ENCODE results near the gene DNAH10. TPM values are rescaled to one million over a fixed set of nuclear protein-coding genes. Genes with fewer than 3 reads are reported as not detected.

The DNAH10 gene
- total RNA-seq, 1 experiment from 2014 or later = 0.39 TPM

DNA sequence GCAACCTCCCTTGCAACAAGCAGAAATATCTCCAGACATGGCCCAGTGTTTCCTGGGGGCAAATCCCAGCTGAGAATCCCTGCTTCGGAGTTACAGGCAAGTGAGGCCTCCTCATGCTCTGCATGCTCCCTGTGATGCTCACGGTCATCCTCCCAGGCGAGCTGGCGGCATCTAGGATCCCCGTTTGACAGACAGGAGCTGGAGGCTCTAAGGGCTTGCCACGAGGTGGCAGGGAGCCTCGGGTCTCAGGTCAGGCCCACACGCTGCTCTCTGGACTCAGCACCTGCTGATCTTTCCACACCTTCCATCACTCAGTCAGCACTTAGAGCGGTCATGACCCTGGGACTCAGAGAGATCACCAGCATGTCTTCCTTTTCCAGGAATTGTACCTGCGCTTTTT, 130.8 kb downstream of the DNAH10 start:
- DNase-seq (ENCODE audit: low read depth, low spot score) (no peak), ATAC-seq (no peak)
- Histone ChIP-seq H3K27me3 (ENCODE audit: control insufficient read depth, insufficient read depth, low read length) (peaks cover 3% of the 10 kb centered on the region; the same call in 1 of the 2 replicates), H3K36me3 (ENCODE audit: control insufficient read depth, insufficient read depth, low read length) (no peaks in the 10 kb centered on the region), H3K4me3 (ENCODE audit: low read depth in 2 of 2, low read length in 2 of 2) (no peak overlapping the region), H3K4me1 (ENCODE audit: control insufficient read depth, insufficient read depth, low read length) (no peaks in the 10 kb centered on the region; the same call in 1 of the 2 replicates), H3K9me3 (ENCODE audit: control insufficient read depth, insufficient read depth, low read depth, low read length) (no peaks in the 10 kb centered on the region), H3K27ac (ENCODE audit: low read length) (no peak overlapping the region)
- TF ChIP-seq SIN3A (IDR thresholded peaks at IDR 0.05; ENCODE audit: borderline replicate concordance, insufficient read depth, low read depth, low read length) = no peak
- no peak for TF ChIP-seq TCF7L2 (IDR thresholded peaks at IDR 0.05; ENCODE audit: low read depth, low read length)
- TF ChIP-seq, protein P1, sequence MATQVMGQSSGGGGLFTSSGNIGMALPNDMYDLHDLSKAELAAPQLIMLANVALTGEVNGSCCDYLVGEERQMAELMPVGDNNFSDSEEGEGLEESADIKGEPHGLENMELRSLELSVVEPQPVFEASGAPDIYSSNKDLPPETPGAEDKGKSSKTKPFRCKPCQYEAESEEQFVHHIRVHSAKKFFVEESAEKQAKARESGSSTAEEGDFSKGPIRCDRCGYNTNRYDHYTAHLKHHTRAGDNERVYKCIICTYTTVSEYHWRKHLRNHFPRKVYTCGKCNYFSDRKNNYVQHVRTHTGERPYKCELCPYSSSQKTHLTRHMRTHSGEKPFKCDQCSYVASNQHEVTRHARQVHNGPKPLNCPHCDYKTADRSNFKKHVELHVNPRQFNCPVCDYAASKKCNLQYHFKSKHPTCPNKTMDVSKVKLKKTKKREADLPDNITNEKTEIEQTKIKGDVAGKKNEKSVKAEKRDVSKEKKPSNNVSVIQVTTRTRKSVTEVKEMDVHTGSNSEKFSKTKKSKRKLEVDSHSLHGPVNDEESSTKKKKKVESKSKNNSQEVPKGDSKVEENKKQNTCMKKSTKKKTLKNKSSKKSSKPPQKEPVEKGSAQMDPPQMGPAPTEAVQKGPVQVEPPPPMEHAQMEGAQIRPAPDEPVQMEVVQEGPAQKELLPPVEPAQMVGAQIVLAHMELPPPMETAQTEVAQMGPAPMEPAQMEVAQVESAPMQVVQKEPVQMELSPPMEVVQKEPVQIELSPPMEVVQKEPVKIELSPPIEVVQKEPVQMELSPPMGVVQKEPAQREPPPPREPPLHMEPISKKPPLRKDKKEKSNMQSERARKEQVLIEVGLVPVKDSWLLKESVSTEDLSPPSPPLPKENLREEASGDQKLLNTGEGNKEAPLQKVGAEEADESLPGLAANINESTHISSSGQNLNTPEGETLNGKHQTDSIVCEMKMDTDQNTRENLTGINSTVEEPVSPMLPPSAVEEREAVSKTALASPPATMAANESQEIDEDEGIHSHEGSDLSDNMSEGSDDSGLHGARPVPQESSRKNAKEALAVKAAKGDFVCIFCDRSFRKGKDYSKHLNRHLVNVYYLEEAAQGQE (IDR thresholded peaks at IDR 0.05; ENCODE audit: insufficient read depth in 1 of 2, low read depth in 2 of 2, low read length in 1 of 2) = no peak
- TF ChIP-seq, protein P2, sequence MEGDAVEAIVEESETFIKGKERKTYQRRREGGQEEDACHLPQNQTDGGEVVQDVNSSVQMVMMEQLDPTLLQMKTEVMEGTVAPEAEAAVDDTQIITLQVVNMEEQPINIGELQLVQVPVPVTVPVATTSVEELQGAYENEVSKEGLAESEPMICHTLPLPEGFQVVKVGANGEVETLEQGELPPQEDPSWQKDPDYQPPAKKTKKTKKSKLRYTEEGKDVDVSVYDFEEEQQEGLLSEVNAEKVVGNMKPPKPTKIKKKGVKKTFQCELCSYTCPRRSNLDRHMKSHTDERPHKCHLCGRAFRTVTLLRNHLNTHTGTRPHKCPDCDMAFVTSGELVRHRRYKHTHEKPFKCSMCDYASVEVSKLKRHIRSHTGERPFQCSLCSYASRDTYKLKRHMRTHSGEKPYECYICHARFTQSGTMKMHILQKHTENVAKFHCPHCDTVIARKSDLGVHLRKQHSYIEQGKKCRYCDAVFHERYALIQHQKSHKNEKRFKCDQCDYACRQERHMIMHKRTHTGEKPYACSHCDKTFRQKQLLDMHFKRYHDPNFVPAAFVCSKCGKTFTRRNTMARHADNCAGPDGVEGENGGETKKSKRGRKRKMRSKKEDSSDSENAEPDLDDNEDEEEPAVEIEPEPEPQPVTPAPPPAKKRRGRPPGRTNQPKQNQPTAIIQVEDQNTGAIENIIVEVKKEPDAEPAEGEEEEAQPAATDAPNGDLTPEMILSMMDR (IDR thresholded peaks at IDR 0.05) = no peak
- intact Hi-C loops (cut with micrococcal nuclease; ENCODE audit: unreplicated experiment) = no loop called here
- no TSS peak for BruUV-seq (replicated peaks)
- ChIA-PET POLR2A (no interaction called here), CTCF (no interaction called here)
- in situ Hi-C loops (cut with HindIII; ENCODE audit: low pct_unique_long_range_greater_than_20kb, low sequenced_read_pairs) = no loop called here

DNA sequence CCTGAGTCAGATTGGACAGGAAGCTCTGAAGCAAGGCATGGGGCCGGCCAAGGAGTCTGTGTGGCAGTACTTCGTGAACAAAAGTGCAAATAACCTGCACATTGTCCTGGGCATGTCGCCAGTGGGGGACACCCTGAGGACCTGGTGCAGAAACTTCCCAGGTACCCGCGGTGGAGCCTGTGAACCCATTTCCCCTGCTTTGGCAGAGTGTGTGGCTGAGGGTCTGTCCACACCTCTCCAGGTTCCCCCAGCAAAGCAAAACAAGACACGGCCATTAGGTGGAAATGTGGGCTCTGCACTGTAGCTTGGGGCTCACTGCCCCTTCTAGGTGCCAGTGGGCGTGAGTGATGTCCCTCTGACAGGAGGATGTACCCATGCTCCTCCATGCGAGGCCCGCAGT, 131.2 kb downstream of the DNAH10 start:
- in situ Hi-C loops (cut with HindIII; ENCODE audit: low pct_unique_long_range_greater_than_20kb, low sequenced_read_pairs) (no loop called here), intact Hi-C loops (cut with micrococcal nuclease; ENCODE audit: unreplicated experiment) (no loop called here)
- H3K4me3 ChIP-seq (ENCODE audit: low read depth in 2 of 2, low read length in 2 of 2) = no peak overlapping the region
- ATAC-seq (no peak), DNase-seq (ENCODE audit: low read depth, low spot score) (no peak)
- H3K27ac ChIP-seq (ENCODE audit: low read length) = no peak overlapping the region
- TF ChIP-seq, protein P1 (IDR thresholded peaks at IDR 0.05; ENCODE audit: insufficient read depth in 1 of 2, low read depth in 2 of 2, low read length in 1 of 2) = no peak
- no peak for TF ChIP-seq TCF7L2 (IDR thresholded peaks at IDR 0.05; ENCODE audit: low read depth, low read length)
- no peak for TF ChIP-seq POLR2AphosphoS5 (IDR thresholded peaks at IDR 0.05; ENCODE audit: low read depth, low read length)
- no peak for TF ChIP-seq SIN3A (IDR thresholded peaks at IDR 0.05; ENCODE audit: borderline replicate concordance, insufficient read depth, low read depth, low read length)
- TF ChIP-seq, protein P2 (IDR thresholded peaks at IDR 0.05) = no peak
- no peaks in the 10 kb centered on the region for H3K36me3 ChIP-seq (ENCODE audit: control insufficient read depth, insufficient read depth, low read length)
- no TSS peak for BruUV-seq (replicated peaks)
- POLR2A ChIA-PET = no interaction called here
- H3K9me3 ChIP-seq (ENCODE audit: control insufficient read depth, insufficient read depth, low read depth, low read length) = no peaks in the 10 kb centered on the region
- CTCF ChIA-PET = no interaction called here
- peaks cover 3% of the 10 kb centered on the region; the same call in 1 of the 2 replicates for H3K27me3 ChIP-seq (ENCODE audit: control insufficient read depth, insufficient read depth, low read length)
- no peaks in the 10 kb centered on the region; the same call in 1 of the 2 replicates for H3K4me1 ChIP-seq (ENCODE audit: control insufficient read depth, insufficient read depth, low read length)
